Measurements from ENCODE around the gene RAB3GAP2. TPM values are rescaled to one million over a fixed set of nuclear protein-coding genes. Genes with fewer than 3 reads are reported as not detected.

The RAB3GAP2 gene
- 47.3 and 50.9 TPM in 2 replicates for total RNA-seq

GRCh38 chr1:220272047-220272840, at the start of gene RAB3GAP2:
TSS of gene RAB3GAP2 (minus strand) at chr1:220272453. CDS start at chr1:220272337, 116 bp downstream.

Other genes with a start within 250 kb of the RAB3GAP2 start
- gene EPRS1, start 225.9 kb downstream of the RAB3GAP2 start, total RNA-seq, result 140 and 175 TPM in 2 replicates
- 17.7 and 33.9 TPM in 2 replicates for gene BPNT1, start 182.7 kb downstream of the RAB3GAP2 start, total RNA-seq
- 108 and 119 TPM in 2 replicates for gene IARS2, start 178.3 kb downstream of the RAB3GAP2 start, total RNA-seq

All from smooth muscle cell of trachea (primary cell).